RWPE2 (cell line): Measurements from ENCODE around the gene ALDH16A1.

Experiments
- ATAC-seq: fragments of 200-7000 bp; cut with Tn5 transposase; 3 replicates; pipeline ENCODE4 v1.9.1; 2021; ENCODE audit warnings: low read depth
- DNase-seq: peaks from one replicate; pipeline ENCODE4 v3.0.0-alpha.2; 2020; ENCODE audit warnings: low spot score
- H3K27ac ChIP-seq: fragments of 450-650 bp; 2 replicates; pipeline ENCODE4 v1.5.1; 2017; ENCODE audit warnings: mild to moderate bottlenecking; ENCODE audit not compliant: poor library complexity, severe bottlenecking
- H3K27me3 ChIP-seq: fragments of 250-450 bp; sonication (Bioruptor Pico); 2 replicates; pipeline ENCODE4 v1.5.1; 2021; ENCODE audit warnings: mild to moderate bottlenecking, moderate library complexity; ENCODE audit not compliant: insufficient read depth, poor library complexity, severe bottlenecking
- H3K36me3 ChIP-seq: fragments of 250-450 bp; sonication (Bioruptor Pico); 2 replicates; pipeline ENCODE4 v1.5.1; 2020; ENCODE audit warnings: low read depth, mild to moderate bottlenecking, moderate library complexity
- H3K4me1 ChIP-seq: fragments of 250-450 bp; sonication (Bioruptor Pico); 2 replicates; pipeline ENCODE4 v1.5.1; 2021; ENCODE audit warnings: mild to moderate bottlenecking, moderate library complexity; ENCODE audit not compliant: insufficient read depth, poor library complexity, severe bottlenecking
- H3K4me3 ChIP-seq: fragments of 250-450 bp; sonication (Bioruptor Pico); 2 replicates; pipeline ENCODE4 v1.5.1; 2021; ENCODE audit warnings: mild to moderate bottlenecking, moderate library complexity; ENCODE audit not compliant: severe bottlenecking
- H3K9me3 ChIP-seq: fragments of 250-450 bp; sonication (Bioruptor Pico); 2 replicates; pipeline ENCODE4 v1.5.1; 2021; ENCODE audit warnings: mild to moderate bottlenecking, moderate library complexity; ENCODE audit not compliant: severe bottlenecking
- TF ChIP-seq, protein P1 (sequence below): fragments of 450-650 bp; IDR thresholded peaks from one replicate; pipeline ENCODE4 v1.5.1; 2017; ENCODE audit warnings: mild to moderate bottlenecking, moderate library complexity; ENCODE audit not compliant: poor library complexity, severe bottlenecking

Gene ALDH16A1

DNA sequence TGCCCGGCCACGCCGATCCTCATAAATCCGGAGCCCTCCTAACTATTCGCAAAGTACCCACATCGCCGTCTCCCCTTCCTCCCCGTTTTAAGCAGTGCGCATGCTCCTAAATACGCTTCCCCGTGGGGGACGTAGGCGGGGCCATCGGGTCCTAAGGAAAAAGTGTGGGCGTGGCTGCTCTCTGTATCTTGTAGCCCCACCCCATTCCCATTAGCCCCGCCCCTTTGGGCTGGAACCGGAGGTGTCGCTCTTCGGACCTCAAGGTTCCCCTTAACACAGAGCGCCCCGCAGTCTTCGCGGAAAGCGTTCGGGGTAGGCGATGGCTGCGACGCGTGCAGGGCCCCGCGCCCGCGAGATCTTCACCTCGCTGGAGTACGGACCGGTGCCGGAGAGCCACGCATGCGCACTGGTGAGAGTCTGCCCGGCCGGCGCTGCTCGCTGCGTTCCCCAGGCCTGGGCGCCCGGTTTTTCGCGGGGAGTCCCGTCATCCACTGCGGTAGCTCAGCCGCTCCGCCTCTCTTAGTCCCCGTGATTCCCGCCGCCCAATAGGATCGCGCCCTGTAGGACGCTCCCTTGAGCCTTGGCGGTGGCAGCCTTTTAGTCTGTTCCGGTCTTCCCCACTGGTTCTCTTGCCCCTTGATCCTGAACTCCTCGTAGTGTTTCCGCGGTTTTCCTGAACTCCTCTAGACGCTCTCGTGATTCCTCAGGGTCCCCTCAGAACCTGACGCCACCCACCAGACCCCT lies at the start of gene ALDH16A1:
TSS of gene ALDH16A1 (plus strand) at position 213 of the 744 bp plus-strand sequence. CDS start at position 320, 107 bp downstream.
- peak; percentile 97 for DNase-seq
- Histone ChIP-seq H3K27me3 (no peaks in the 10 kb centered on the region), H3K27ac (peak within 1 kb of the TSS; percentile 81), H3K9me3 (no peaks in the 10 kb centered on the region), H3K4me1 (peaks cover 6% of the 10 kb centered on the region), H3K36me3 (peaks cover 26% of the 10 kb centered on the region), H3K4me3 (peak within 1 kb of the TSS; percentile 76)
- peak; percentile 94 for ATAC-seq
- TF ChIP-seq, protein P1, sequence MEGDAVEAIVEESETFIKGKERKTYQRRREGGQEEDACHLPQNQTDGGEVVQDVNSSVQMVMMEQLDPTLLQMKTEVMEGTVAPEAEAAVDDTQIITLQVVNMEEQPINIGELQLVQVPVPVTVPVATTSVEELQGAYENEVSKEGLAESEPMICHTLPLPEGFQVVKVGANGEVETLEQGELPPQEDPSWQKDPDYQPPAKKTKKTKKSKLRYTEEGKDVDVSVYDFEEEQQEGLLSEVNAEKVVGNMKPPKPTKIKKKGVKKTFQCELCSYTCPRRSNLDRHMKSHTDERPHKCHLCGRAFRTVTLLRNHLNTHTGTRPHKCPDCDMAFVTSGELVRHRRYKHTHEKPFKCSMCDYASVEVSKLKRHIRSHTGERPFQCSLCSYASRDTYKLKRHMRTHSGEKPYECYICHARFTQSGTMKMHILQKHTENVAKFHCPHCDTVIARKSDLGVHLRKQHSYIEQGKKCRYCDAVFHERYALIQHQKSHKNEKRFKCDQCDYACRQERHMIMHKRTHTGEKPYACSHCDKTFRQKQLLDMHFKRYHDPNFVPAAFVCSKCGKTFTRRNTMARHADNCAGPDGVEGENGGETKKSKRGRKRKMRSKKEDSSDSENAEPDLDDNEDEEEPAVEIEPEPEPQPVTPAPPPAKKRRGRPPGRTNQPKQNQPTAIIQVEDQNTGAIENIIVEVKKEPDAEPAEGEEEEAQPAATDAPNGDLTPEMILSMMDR = no peak

DNA sequence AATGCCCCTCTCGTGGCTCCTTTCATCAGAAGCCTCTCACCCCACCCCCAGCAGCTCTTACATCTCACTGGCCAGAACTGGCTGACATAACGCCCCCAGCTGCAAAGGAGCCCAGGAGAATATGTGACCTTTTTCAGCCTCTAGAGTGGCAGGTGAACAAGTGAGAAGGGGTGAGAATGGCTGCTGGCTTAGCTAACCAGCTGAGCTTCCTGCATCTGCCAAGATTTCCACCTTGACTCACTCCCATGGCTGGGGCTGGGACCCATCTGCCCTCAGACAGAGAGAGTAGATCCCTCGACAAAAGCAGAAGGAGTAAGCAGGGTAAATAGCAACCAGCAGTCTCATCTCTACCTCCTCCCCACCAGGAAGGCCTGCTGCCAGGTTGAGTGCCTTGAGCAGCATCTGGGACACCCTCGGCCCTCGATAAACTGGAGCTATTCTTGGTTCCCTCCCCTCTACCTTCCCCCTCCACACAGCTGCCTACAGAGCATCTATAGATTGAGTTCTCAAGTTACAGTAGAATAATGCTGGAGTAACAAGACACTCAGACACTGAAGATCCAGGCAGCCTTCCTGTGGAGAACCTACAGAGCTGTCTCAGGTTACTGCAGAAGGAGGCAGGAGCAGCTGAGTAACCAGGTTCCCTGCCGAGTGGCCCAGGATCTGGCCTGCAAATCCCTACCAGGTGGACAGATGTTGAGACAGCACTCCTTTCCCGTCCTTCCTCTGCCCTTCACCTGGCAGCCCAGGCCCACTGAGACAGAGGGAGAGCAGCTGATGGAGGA lies 49.4 kb upstream of the ALDH16A1 start:
- H3K36me3 ChIP-seq = no peaks in the 10 kb centered on the region
- H3K9me3 ChIP-seq = no peaks in the 10 kb centered on the region
- ATAC-seq (peak; percentile 96), DNase-seq (no peak)
- peak overlapping the region; percentile 44 for H3K27ac ChIP-seq
- H3K27me3 ChIP-seq = no peaks in the 10 kb centered on the region
- TF ChIP-seq, protein P1 = no peak
- H3K4me1 ChIP-seq = peaks cover 5% of the 10 kb centered on the region
- H3K4me3 ChIP-seq = no peak overlapping the region

DNA sequence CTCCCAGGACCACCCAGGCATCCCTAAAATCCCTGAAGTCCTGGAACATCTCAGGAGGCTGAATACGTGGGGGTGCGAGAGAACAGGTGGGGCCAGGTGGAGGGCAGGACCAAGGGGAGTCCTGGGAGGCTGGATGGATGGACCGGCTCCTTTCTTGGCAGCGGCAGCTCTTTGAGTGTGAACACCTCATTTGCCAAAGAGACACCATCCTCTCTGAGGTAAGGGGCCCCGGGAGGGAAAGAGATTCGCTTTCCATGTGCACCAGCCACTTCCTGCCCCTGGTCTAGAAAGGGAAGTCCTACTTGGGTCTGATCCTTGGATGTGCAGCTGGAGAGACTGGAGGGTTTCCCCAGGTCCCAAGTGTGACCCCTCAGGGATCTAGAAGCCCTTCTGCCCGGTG lies 45.9 kb upstream of the ALDH16A1 start:
- peaks cover 5% of the 10 kb centered on the region for H3K4me1 ChIP-seq
- H3K4me3 ChIP-seq = no peak overlapping the region
- ATAC-seq (no peak), DNase-seq (no peak)
- no peaks in the 10 kb centered on the region for H3K9me3 ChIP-seq
- H3K36me3 ChIP-seq = no peaks in the 10 kb centered on the region
- H3K27ac ChIP-seq = no peak overlapping the region
- H3K27me3 ChIP-seq = no peaks in the 10 kb centered on the region
- TF ChIP-seq, protein P1 = no peak

DNA sequence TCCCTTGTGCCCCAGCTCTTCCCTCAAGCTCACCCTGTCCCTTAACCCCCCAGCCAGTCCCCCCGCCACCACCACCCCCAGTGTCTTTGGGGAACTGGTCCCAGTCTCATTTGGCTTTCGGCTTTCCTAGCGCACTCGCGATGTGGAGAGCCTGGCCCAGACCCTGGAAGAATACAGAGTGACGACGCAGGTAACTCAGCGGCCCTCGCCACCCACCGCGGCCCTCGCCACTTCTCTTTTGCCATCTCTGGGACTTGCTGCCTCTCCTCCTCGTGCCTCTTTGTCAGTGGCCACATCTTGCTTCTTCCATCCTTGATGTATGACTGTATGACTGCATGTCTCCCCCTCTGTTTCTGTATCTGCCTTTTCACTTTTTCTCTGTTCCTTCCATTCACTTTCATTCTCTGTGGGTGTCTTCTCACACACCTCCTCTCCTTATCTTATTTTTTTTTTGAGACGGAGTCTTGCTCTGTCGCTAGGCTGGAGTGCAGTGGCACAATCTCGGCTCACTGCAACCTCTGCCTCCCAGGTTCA lies 45.5 kb upstream of the ALDH16A1 start:
- H3K36me3 ChIP-seq = no peaks in the 10 kb centered on the region
- DNase-seq = no peak
- no peaks in the 10 kb centered on the region for H3K9me3 ChIP-seq
- H3K4me1 ChIP-seq = peaks cover 5% of the 10 kb centered on the region
- TF ChIP-seq, protein P1 = no peak
- no peak for ATAC-seq
- no peak overlapping the region for H3K27ac ChIP-seq
- no peak overlapping the region for H3K4me3 ChIP-seq
- H3K27me3 ChIP-seq = no peaks in the 10 kb centered on the region
